ENCODE measurements around the gene G3BP1.

DNA sequence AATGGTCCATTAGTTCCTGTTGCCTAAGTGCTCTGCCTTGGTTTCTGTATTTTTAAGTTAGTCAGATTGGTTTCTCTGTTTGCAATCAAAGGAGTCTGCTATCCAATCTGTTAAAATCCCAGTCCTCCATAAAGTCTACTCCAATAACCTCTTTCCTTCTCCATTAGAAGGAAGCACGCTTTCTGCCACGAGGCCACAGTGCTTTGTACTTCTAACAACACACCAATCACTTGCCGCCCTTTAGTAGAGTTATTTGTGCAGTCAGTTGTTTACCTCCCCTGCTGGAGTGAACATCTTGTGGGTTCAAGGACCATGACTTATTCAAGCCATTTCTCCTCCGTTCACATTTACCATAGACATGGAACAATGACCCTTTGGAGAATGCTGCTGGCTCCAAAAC, 83.9 kb downstream of the G3BP1 start:
- TF ChIP-seq, protein P1, sequence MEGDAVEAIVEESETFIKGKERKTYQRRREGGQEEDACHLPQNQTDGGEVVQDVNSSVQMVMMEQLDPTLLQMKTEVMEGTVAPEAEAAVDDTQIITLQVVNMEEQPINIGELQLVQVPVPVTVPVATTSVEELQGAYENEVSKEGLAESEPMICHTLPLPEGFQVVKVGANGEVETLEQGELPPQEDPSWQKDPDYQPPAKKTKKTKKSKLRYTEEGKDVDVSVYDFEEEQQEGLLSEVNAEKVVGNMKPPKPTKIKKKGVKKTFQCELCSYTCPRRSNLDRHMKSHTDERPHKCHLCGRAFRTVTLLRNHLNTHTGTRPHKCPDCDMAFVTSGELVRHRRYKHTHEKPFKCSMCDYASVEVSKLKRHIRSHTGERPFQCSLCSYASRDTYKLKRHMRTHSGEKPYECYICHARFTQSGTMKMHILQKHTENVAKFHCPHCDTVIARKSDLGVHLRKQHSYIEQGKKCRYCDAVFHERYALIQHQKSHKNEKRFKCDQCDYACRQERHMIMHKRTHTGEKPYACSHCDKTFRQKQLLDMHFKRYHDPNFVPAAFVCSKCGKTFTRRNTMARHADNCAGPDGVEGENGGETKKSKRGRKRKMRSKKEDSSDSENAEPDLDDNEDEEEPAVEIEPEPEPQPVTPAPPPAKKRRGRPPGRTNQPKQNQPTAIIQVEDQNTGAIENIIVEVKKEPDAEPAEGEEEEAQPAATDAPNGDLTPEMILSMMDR (conservative IDR thresholded peaks at IDR 0.05; ENCODE audit: low read depth, low read length), result no peak
- TF ChIP-seq EZH2phosphoT487 (IDR thresholded peaks at IDR 0.05; ENCODE audit: borderline replicate concordance, low read length), result no peak

Measured in PC-3 (cell line).